Lower lobe of right lung (tissue), 2 donors: ENCODE results near the gene OR7G2. TPM values are rescaled to one million over a fixed set of nuclear protein-coding genes. Genes with fewer than 3 reads are reported as not detected.

Source experiments
- ATAC-seq, 2 donors: fragments of 200-7000 bp; cut with Tn5 transposase; one replicate each; pipeline ENCODE4 v1.9.1; 2020 to 2022; ENCODE audit warnings: mild to moderate bottlenecking in 2 of 2, moderate library complexity in 2 of 2
- DNase-seq: peaks from one replicate; pipeline ENCODE4 v3.0.0-alpha.2; 2020
- H3K27ac ChIP-seq: fragments of 200-600 bp; one replicate; pipeline ENCODE4 v1.8.0; 2022
- H3K27me3 ChIP-seq: fragments of 200-600 bp; one replicate; pipeline ENCODE4 v1.8.0; 2022; ENCODE audit warnings: low read depth
- H3K36me3 ChIP-seq: fragments of 200-600 bp; one replicate; pipeline ENCODE4 v1.8.0; 2022; ENCODE audit warnings: mild to moderate bottlenecking
- H3K4me1 ChIP-seq: fragments of 200-600 bp; one replicate; pipeline ENCODE4 v1.8.0; 2022
- H3K4me3 ChIP-seq: fragments of 200-600 bp; one replicate; pipeline ENCODE4 v1.8.0; 2022; ENCODE audit warnings: mild to moderate bottlenecking
- H3K9me3 ChIP-seq: fragments of 200-600 bp; one replicate; pipeline ENCODE4 v1.8.0; 2022
- CTCF ChIP-seq: fragments of 200-600 bp; IDR thresholded peaks from one replicate; pipeline ENCODE4 v1.8.0; 2022; ENCODE audit warnings: antibody characterized with exemption, mild to moderate bottlenecking
- intact Hi-C: fragments of 100-400 bp; cut with DNase I; formaldehyde crosslinking; loops from one replicate; pipeline ENCODE4 v1.11.0; 2022
- total RNA-seq: library from RNA; stranded (reverse); fragmentation: NEBNext Ultra II Directional; extraction: Animal tissue kit (Norgen Biotek cat#: 25700); gene quantifications from one replicate; pipeline ENCODE4 v1.2.1, GENCODE V29; 2021
- donor health status: DM: no; HTN: yes; CAD: no; lungs with severe emphysema.

OR7G2 gene
- total RNA-seq, 1 donor from 2014 or later = not detected

DNA sequence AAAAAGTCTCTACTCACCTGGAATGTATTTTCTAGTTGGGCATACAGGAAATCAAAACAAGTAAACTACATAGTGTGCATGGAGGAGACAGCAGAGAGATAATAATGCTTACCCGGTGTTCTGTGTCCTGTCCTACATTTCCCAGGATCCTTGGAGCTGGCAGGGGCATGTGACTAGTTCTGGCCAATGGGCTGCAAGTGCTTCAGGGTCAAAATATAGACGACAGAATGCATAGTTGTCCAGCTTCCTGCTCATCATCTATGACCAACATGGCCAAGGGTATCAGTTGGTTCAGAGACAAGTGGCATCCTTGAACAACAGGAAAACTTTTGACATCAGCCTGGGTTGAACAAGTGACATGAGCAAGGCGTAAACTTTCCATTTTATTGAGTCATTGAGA is 41.4 kb upstream of the OR7G2 start:
- ATAC-seq (no peak), DNase-seq (no peak)
- peaks cover 43% of the 10 kb centered on the region for H3K9me3 ChIP-seq
- no peak overlapping the region for H3K27ac ChIP-seq
- no peak for TF ChIP-seq CTCF
- no peaks in the 10 kb centered on the region for H3K27me3 ChIP-seq
- intact Hi-C loops = no loop called here
- H3K36me3 ChIP-seq = peaks cover 14% of the 10 kb centered on the region
- H3K4me3 ChIP-seq = no peak overlapping the region
- H3K4me1 ChIP-seq = no peaks in the 10 kb centered on the region

GRCh38 chr19:9146882-9147281 is 39.6 kb upstream of the OR7G2 start:
- no peaks in the 10 kb centered on the region for H3K27me3 ChIP-seq
- H3K4me3 ChIP-seq = no peak overlapping the region
- DNase-seq = no peak
- peaks cover 6% of the 10 kb centered on the region for H3K36me3 ChIP-seq
- peaks cover 5% of the 10 kb centered on the region for H3K4me1 ChIP-seq
- intact Hi-C loops = no loop called here
- no peak for ATAC-seq
- no peak for TF ChIP-seq CTCF
- no peak overlapping the region for H3K27ac ChIP-seq
- H3K9me3 ChIP-seq = peaks cover 24% of the 10 kb centered on the region

GRCh38 chr19:9144920-9145319 is 37.6 kb upstream of the OR7G2 start:
- intact Hi-C loops = no loop called here
- Histone ChIP-seq H3K27ac (no peak overlapping the region), H3K36me3 (peaks cover 6% of the 10 kb centered on the region), H3K4me1 (peaks cover 14% of the 10 kb centered on the region), H3K9me3 (peaks cover 24% of the 10 kb centered on the region), H3K4me3 (no peak overlapping the region), H3K27me3 (no peaks in the 10 kb centered on the region)
- no peak for DNase-seq
- no peak for TF ChIP-seq CTCF
- ATAC-seq = no peak

- ATAC-seq = peak; percentile 97 to 99
- intact Hi-C loops = no loop called here
- no peak for TF ChIP-seq CTCF
Observed at GRCh38 chr19:9140159-9140874, 33.0 kb upstream of the OR7G2 start, which contains the start of gene ZNF317. TSS of gene ZNF317 (plus strand) at chr19:9140397. CDS start at chr19:9156017, 15,620 bp downstream.

DNA sequence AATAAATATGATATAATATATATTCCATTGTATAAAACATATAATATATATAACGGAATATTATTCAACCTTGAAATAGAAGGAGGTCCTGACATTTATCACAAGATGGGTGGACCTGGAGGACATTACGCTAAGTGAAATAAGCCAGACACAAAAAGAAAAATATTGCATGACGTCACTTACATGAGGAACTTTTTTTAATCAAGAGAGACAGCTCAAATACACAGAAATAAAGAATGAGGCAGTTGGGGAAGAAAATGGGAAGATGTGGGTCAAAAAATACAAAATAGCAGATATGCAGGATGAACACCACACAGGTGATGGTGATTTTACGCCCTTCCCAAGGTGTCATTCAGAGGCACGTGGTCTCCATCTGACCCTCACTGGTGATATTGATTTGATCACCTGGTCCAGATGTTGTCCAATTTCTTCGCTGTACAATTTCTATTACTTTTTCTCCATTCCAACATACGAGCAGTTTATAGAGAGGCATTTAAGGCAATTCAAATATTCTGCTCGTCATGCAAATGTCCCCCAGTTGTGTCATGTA is 32.4 kb upstream of the OR7G2 start:
- intact Hi-C loops = no loop called here
- H3K9me3 ChIP-seq = peaks cover 7% of the 10 kb centered on the region
- H3K27me3 ChIP-seq = no peaks in the 10 kb centered on the region
- peak overlapping the region; percentile 86 for H3K27ac ChIP-seq
- H3K36me3 ChIP-seq = no peaks in the 10 kb centered on the region
- peak overlapping the region; percentile 74 for H3K4me3 ChIP-seq
- no peak for TF ChIP-seq CTCF
- DNase-seq = no peak
- peaks cover 18% of the 10 kb centered on the region for H3K4me1 ChIP-seq
- peak in 1 of 2 donors; percentile 25 for ATAC-seq

More at GRCh38 chr19:9140159-9140874, 33.0 kb upstream of the OR7G2 start, which contains the start of gene ZNF317:
- peaks cover 14% of the 10 kb centered on the region for H3K9me3 ChIP-seq
- peak within 1 kb of the TSS; percentile 86 for H3K27ac ChIP-seq
- H3K36me3 ChIP-seq = no peaks in the 10 kb centered on the region
- peak; percentile 95 for DNase-seq
- peaks cover 18% of the 10 kb centered on the region for H3K4me1 ChIP-seq
- peak within 1 kb of the TSS; percentile 74 for H3K4me3 ChIP-seq
- H3K27me3 ChIP-seq = no peaks in the 10 kb centered on the region
